Right lung (tissue), 10 donors: ENCODE data around the gene LENG8. TPM values are rescaled to one million over a fixed set of nuclear protein-coding genes. Genes with fewer than 3 reads are reported as not detected.

Experiments
- DNase-seq, 2 donors: peaks; one replicate each; pipeline ENCODE4 v3.0.0-alpha.2; 2013
- long read RNA-seq, 8 donors: transcript quantifications; one replicate each; lab custom pipeline, GENCODE V29; 2026
- polyA plus RNA-seq, 5 donors: library from polyadenylated mRNA; unstranded; fragments of 120-200 nt; gene quantifications; one replicate each; pipeline versions ENCODE4 v1.2.1 to v1.2.3, GENCODE V29; 2013; ENCODE audit warnings: inconsistent platforms in 1 of 5, low replicate concordance in 1 of 5; ENCODE audit not compliant: insufficient read length in 5 of 5, insufficient read depth in 1 of 5

The LENG8 gene
- polyA plus RNA-seq: 100 to 1,000 TPM; 109 to 225 (median 164) TPM
- long read RNA-seq, donor 1, full-length matches to known transcripts: 16 of 227 reads
- long read RNA-seq, donor 1, partial matches to known transcripts: 202 of 227 reads
- long read RNA-seq, donor 1, other reads (novel, unspliced or antisense): 9 of 227 reads
- long read RNA-seq, donor 2, transcript LENG8-207 (3 exons, 456 nt): major isoform, 6 of 186 reads
- long read RNA-seq, donor 2, partial matches to known transcripts: 168 of 186 reads
- long read RNA-seq, donor 2, other reads (novel, unspliced or antisense): 11 of 186 reads
- long read RNA-seq, donor 3, partial matches to known transcripts: 141 of 144 reads
- long read RNA-seq, donor 3, other reads (novel, unspliced or antisense): 0 of 144 reads
- long read RNA-seq, donor 4, full-length matches to known transcripts: 2 of 118 reads
- long read RNA-seq, donor 4, partial matches to known transcripts: 111 of 118 reads
- long read RNA-seq, donor 4, other reads (novel, unspliced or antisense): 5 of 118 reads
- long read RNA-seq, donor 5, full-length matches to known transcripts: 9 of 207 reads
- long read RNA-seq, donor 5, partial matches to known transcripts: 187 of 207 reads
- long read RNA-seq, donor 5, other reads (novel, unspliced or antisense): 11 of 207 reads
- long read RNA-seq, donor 6, full-length matches to known transcripts: 12 of 133 reads
- long read RNA-seq, donor 6, partial matches to known transcripts: 111 of 133 reads
- long read RNA-seq, donor 6, other reads (novel, unspliced or antisense): 10 of 133 reads
- long read RNA-seq, donor 7, partial matches to known transcripts: 78 of 94 reads
- long read RNA-seq, donor 7, other reads (novel, unspliced or antisense): 11 of 94 reads
- long read RNA-seq, donor 8, partial matches to known transcripts: 90 of 94 reads
- long read RNA-seq, donor 8, other reads (novel, unspliced or antisense): 0 of 94 reads

- peak; percentile 99 for DNase-seq
Observed at GRCh38 chr19:54448774-54449700, at the start of gene LENG8. LENG8 (plus strand) TSS chr19:54449199; CDS start chr19:54451345, 2,146 bp downstream.

GRCh38 chr19:54400913-54401312 is 48.1 kb upstream of the LENG8 start:
- DNase-seq: no peak

GRCh38 chr19:54403054-54403453 is 45.9 kb upstream of the LENG8 start:
- no peak for DNase-seq

GRCh38 chr19:54405628-54406027 is 43.4 kb upstream of the LENG8 start:
- no peak for DNase-seq

GRCh38 chr19:54407780-54408179 is 41.2 kb upstream of the LENG8 start:
- no peak for DNase-seq

GRCh38 chr19:54408456-54409026 is 40.5 kb upstream of the LENG8 start:
- no peak for DNase-seq

GRCh38 chr19:54411033-54411432 is 38.0 kb upstream of the LENG8 start:
- DNase-seq: no peak

- no peak for DNase-seq
Observed at GRCh38 chr19:54412877-54413276, 36.1 kb upstream of the LENG8 start.

- DNase-seq: no peak
Observed at GRCh38 chr19:54414156-54414555, 34.8 kb upstream of the LENG8 start.

GRCh38 chr19:54415208-54415900 is 33.6 kb upstream of the LENG8 start, which contains the start of gene TTYH1:
TTYH1 (plus strand) TSS chr19:54415464; CDS start chr19:54415553, 89 bp downstream.
- DNase-seq: no peak

- DNase-seq: no peak
Observed at GRCh38 chr19:54415901-54416673, 32.9 kb upstream of the LENG8 start.

- DNase-seq: no peak
Observed at GRCh38 chr19:54416695-54417491, 32.1 kb upstream of the LENG8 start.

GRCh38 chr19:54418030-54418929 is 30.7 kb upstream of the LENG8 start:
- DNase-seq: no peak

GRCh38 chr19:54418930-54419800 is 29.8 kb upstream of the LENG8 start:
- DNase-seq: no peak

GRCh38 chr19:54420068-54420382 is 29.0 kb upstream of the LENG8 start:
- DNase-seq: no peak

- no peak for DNase-seq
Observed at GRCh38 chr19:54420383-54421168, 28.4 kb upstream of the LENG8 start.
